OCI-LY7 (cell line): ENCODE data around the gene SDF4. TPM values are rescaled to one million over a fixed set of nuclear protein-coding genes. Genes with fewer than 3 reads are reported as not detected.

ENCODE experiments used
- BruUV-seq: library from RNA; stranded (reverse); fragments of 400-500 nt; replicated peaks from 2 replicates; lab custom pipeline; 2021; lab: Mats Ljungman, UMichigan
- CTCF ChIA-PET: fragments of 300-600 bp; sonication (Branson Sonifier 250); formaldehyde crosslinking; loops from one replicate; lab custom pipeline; 2022; ENCODE audit warnings: antibody characterized with exemption; ENCODE audit not compliant: unreplicated experiment; lab: Charles Lee
- POLR2A ChIA-PET: fragments of 300-600 bp; sonication (Branson Sonifier 250); formaldehyde crosslinking; loops from one replicate; lab custom pipeline; 2022; ENCODE audit warnings: antibody characterized with exemption; lab: Charles Lee
- DNase-seq: peaks from one replicate; pipeline ENCODE4 v3.0.0-alpha.2; 2015; ENCODE audit warnings: low spot score
- H2AFZ ChIP-seq: fragments of 200-600 bp; sonication (generic), shearing (Covaris generic); 2 replicates; pipeline ENCODE4 v1.6.1; 2014; ENCODE audit warnings: mild to moderate bottlenecking, antibody characterized with exemption, low read length, moderate library complexity
- H3K27ac ChIP-seq: fragments of 200-600 bp; sonication (generic); 2 replicates; pipeline ENCODE4 v1.5.1; 2014; ENCODE audit warnings: mixed run types, low read depth, mild to moderate bottlenecking, moderate library complexity, low read length, inconsistent platforms; ENCODE audit not compliant: poor library complexity, severe bottlenecking
- H3K36me3 ChIP-seq: fragments of 200-600 bp; sonication (generic); 2 replicates; pipeline ENCODE4 v1.6.1; 2014; ENCODE audit warnings: mild to moderate bottlenecking, antibody characterized with exemption, low read length, moderate library complexity, mixed read lengths; ENCODE audit not compliant: insufficient read depth
- H3K4me1 ChIP-seq: fragments of 200-600 bp; sonication (generic); 2 replicates; pipeline ENCODE4 v1.5.1; 2014; ENCODE audit warnings: mild to moderate bottlenecking, low read length; ENCODE audit not compliant: insufficient read depth, poor library complexity, severe bottlenecking
- H3K4me2 ChIP-seq: fragments of 200-600 bp; sonication (generic); 2 replicates; pipeline ENCODE4 v1.6.1; 2014; ENCODE audit warnings: mild to moderate bottlenecking, low read length
- H3K4me3 ChIP-seq: fragments of 200-600 bp; sonication (generic); 2 replicates; pipeline ENCODE4 v1.5.1; 2014; ENCODE audit warnings: mild to moderate bottlenecking, low read depth, low read length; ENCODE audit not compliant: poor library complexity, severe bottlenecking
- H3K79me2 ChIP-seq: fragments of 200-600 bp; sonication (generic); 2 replicates; pipeline ENCODE4 v1.6.1; 2016; ENCODE audit warnings: low read depth, mild to moderate bottlenecking, low read length, moderate library complexity, mixed read lengths; ENCODE audit not compliant: insufficient read depth
- H3K9me2 ChIP-seq: fragments of 200-600 bp; sonication (generic); 2 replicates; pipeline ENCODE4 v1.6.1; 2016; ENCODE audit warnings: mild to moderate bottlenecking, low read length, mixed read lengths; ENCODE audit not compliant: insufficient read depth
- H3K9me3 ChIP-seq: fragments of 200-600 bp; sonication (generic); 2 replicates; pipeline ENCODE4 v1.6.1; 2014; ENCODE audit warnings: mild to moderate bottlenecking, mixed run types, low read length, mixed read lengths
- H4K20me1 ChIP-seq: fragments of 200-600 bp; sonication (generic); 2 replicates; pipeline ENCODE4 v1.6.1; 2014; ENCODE audit warnings: mild to moderate bottlenecking, antibody characterized with exemption, low read length, moderate library complexity, mixed read lengths; ENCODE audit not compliant: insufficient read depth
- CTCF ChIP-seq: fragments of 200-600 bp; sonication (generic); conservative IDR thresholded peaks from 2 replicates; pipeline ENCODE4 v1.5.1; 2014; ENCODE audit warnings: mild to moderate bottlenecking, antibody characterized with exemption, low read length, moderate library complexity, mixed read lengths
- EZH2phosphoT487 ChIP-seq: fragments of 200-600 bp; sonication (generic); IDR thresholded peaks from 2 replicates; pipeline ENCODE4 v1.6.1; 2018; ENCODE audit warnings: low read depth, borderline replicate concordance, mild to moderate bottlenecking, mixed run types, antibody characterized with exemption, low read length, moderate library complexity, mixed read lengths
- intact Hi-C: fragments of 100-400 bp; cut with micrococcal nuclease; formaldehyde crosslinking; loops from one replicate; pipeline ENCODE4 v1.10.0; 2022; ENCODE audit not compliant: unreplicated experiment
- total RNA-seq, 2 experiments: library from RNA; depleted of rRNA in 1 of 2; stranded (reverse); fragments of >200 nt in 1 of 2; shearing (Covaris generic) in 1 of 2; gene quantifications; 2 replicates each; pipeline ENCODE4 v1.2.3, GENCODE V29; 2014 to 2022

SDF4 gene
- total RNA-seq, 2 experiments from 2014 or later, result 47.7 to 85.7 TPM

GRCh38 chr1:1264026-1264425, 32.2 kb upstream of the SDF4 start:
- no peak for TF ChIP-seq EZH2phosphoT487
- TF ChIP-seq CTCF, result no peak
- POLR2A ChIA-PET, result no interaction called here
- TSS peak; percentile 18 for BruUV-seq
- Histone ChIP-seq H3K4me2 (no peak overlapping the region), H3K79me2 (no peaks in the 10 kb centered on the region), H3K4me3 (no peak overlapping the region), H3K4me1 (no peaks in the 10 kb centered on the region), H2AFZ (no peak overlapping the region), H3K27ac (no peak overlapping the region), H4K20me1 (no peaks in the 10 kb centered on the region), H3K9me2 (no peaks in the 10 kb centered on the region), H3K36me3 (peaks cover 83% of the 10 kb centered on the region), H3K9me3 (no peaks in the 10 kb centered on the region)
- CTCF ChIA-PET, result no interaction called here
- no peak for DNase-seq
- intact Hi-C loops, result no loop called here

- H3K4me2 ChIP-seq, result no peak overlapping the region
- H4K20me1 ChIP-seq, result no peaks in the 10 kb centered on the region
- no peak for DNase-seq
- ChIA-PET POLR2A (no interaction called here), CTCF (no interaction called here)
- no peak overlapping the region for H3K4me3 ChIP-seq
- TF ChIP-seq CTCF (no peak), EZH2phosphoT487 (no peak)
- H3K9me3 ChIP-seq, result no peaks in the 10 kb centered on the region
- no peaks in the 10 kb centered on the region for H3K4me1 ChIP-seq
- no peak overlapping the region for H3K27ac ChIP-seq
- H3K79me2 ChIP-seq, result no peaks in the 10 kb centered on the region
- no TSS peak for BruUV-seq
- H3K36me3 ChIP-seq, result peaks cover 77% of the 10 kb centered on the region
- no peak overlapping the region for H2AFZ ChIP-seq
- intact Hi-C loops, result no loop called here
- H3K9me2 ChIP-seq, result no peaks in the 10 kb centered on the region
Measured at GRCh38 chr1:1262758-1263157, 31.0 kb upstream of the SDF4 start.

- CTCF ChIA-PET, result no interaction called here
- H3K36me3 ChIP-seq, result peaks cover 77% of the 10 kb centered on the region
- no peak overlapping the region for H3K4me3 ChIP-seq
- no peak overlapping the region for H3K4me2 ChIP-seq
- H4K20me1 ChIP-seq, result no peaks in the 10 kb centered on the region
- no peaks in the 10 kb centered on the region for H3K79me2 ChIP-seq
- H3K4me1 ChIP-seq, result no peaks in the 10 kb centered on the region
- no peaks in the 10 kb centered on the region for H3K9me3 ChIP-seq
- intact Hi-C loops, result no loop called here
- no TSS peak for BruUV-seq
- no peak for TF ChIP-seq CTCF
- POLR2A ChIA-PET, result no interaction called here
- no peak overlapping the region for H2AFZ ChIP-seq
- H3K9me2 ChIP-seq, result no peaks in the 10 kb centered on the region
- no peak overlapping the region for H3K27ac ChIP-seq
- no peak for DNase-seq
Measured at GRCh38 chr1:1262071-1262470, 30.3 kb upstream of the SDF4 start.
